HEK293 (cell line): Measurements from ENCODE around the gene MORN1.

Experiments used
- CTCF ChIP-seq: fragments of 450-650 bp; formaldehyde crosslinking; IDR thresholded peaks from 2 replicates; pipeline ENCODE4 v1.5.1; 2016; ENCODE audit warnings: missing biosample characterization, missing genetic modification characterization
- MEIS1 ChIP-seq: sonication (generic); formaldehyde crosslinking; IDR thresholded peaks from 2 replicates; pipeline ENCODE4 v1.8.1; 2022; ENCODE audit warnings: missing genetic modification reagents, mild to moderate bottlenecking, borderline replicate concordance
- MZF1 ChIP-seq: fragments of 450-650 bp; formaldehyde crosslinking; IDR thresholded peaks from 2 replicates; pipeline ENCODE4 v1.5.1; 2017; ENCODE audit warnings: missing biosample characterization, missing genetic modification characterization, borderline replicate concordance
- SP7 ChIP-seq: fragments of 450-650 bp; formaldehyde crosslinking; IDR thresholded peaks from 2 replicates; pipeline ENCODE4 v1.5.1; 2016; ENCODE audit warnings: missing biosample characterization, missing genetic modification characterization
- ZBTB26 ChIP-seq: fragments of 450-650 bp; formaldehyde crosslinking; optimal IDR thresholded peaks from 2 replicates; pipeline ENCODE3; 2016; ENCODE audit warnings: missing biosample characterization, mild to moderate bottlenecking, missing genetic modification characterization
- ZBTB7A ChIP-seq: fragments of 450-650 bp; formaldehyde crosslinking; IDR thresholded peaks from 2 replicates; pipeline ENCODE4 v1.5.1; 2016; ENCODE audit warnings: low read depth, missing biosample characterization, missing genetic modification characterization
- ZNF146 ChIP-seq: fragments of 450-650 bp; formaldehyde crosslinking; IDR thresholded peaks from 2 replicates; pipeline ENCODE4 v1.5.1; 2016; ENCODE audit warnings: missing biosample characterization, missing genetic modification characterization
- ZNF18 ChIP-seq: fragments of 450-650 bp; formaldehyde crosslinking; IDR thresholded peaks from 2 replicates; pipeline ENCODE4 v1.5.1; 2016; ENCODE audit warnings: missing biosample characterization, missing genetic modification characterization
- ZNF23 ChIP-seq: fragments of 450-650 bp; formaldehyde crosslinking; IDR thresholded peaks from 2 replicates; pipeline ENCODE4 v1.5.1; 2016; ENCODE audit warnings: missing biosample characterization, missing genetic modification characterization, borderline replicate concordance
- ZNF274 ChIP-seq, 2 experiments: fragments of 200-500 bp in 1 of 2; fragments of 450-650 bp in 1 of 2; sonication (Bioruptor generic) in 1 of 2; formaldehyde crosslinking in 1 of 2; IDR thresholded peaks; 2 replicates each; pipeline versions ENCODE4 v1.5.1 to v1.6.1; 2014 to 2016; ENCODE audit warnings: borderline replicate concordance in 1 of 2, inconsistent platforms in 1 of 2, low read length in 1 of 2, missing biosample characterization in 1 of 2, missing genetic modification characterization in 1 of 2
- ZNF521 ChIP-seq: fragments of 450-650 bp; formaldehyde crosslinking; IDR thresholded peaks from 2 replicates; pipeline ENCODE4 v1.5.1; 2017; ENCODE audit warnings: missing biosample characterization, mild to moderate bottlenecking, missing genetic modification characterization
- ZNF600 ChIP-seq: fragments of 450-650 bp; formaldehyde crosslinking; IDR thresholded peaks from 2 replicates; pipeline ENCODE4 v1.5.1; 2016; ENCODE audit warnings: missing biosample characterization, missing genetic modification characterization
- ZNF677 ChIP-seq: fragments of 450-650 bp; IDR thresholded peaks from 2 replicates; pipeline ENCODE4 v1.5.0; 2018; ENCODE audit warnings: missing biosample characterization, mild to moderate bottlenecking, missing genetic modification characterization, moderate library complexity
- ZNF792 ChIP-seq: fragments of 450-650 bp; formaldehyde crosslinking; IDR thresholded peaks from 2 replicates; pipeline ENCODE4 v1.5.1; 2016; ENCODE audit warnings: missing biosample characterization, missing genetic modification characterization

GRCh38 chr1:2382621-2383361 lies 8.6 kb downstream of the MORN1 start:
- TF ChIP-seq CTCF (tag by site-specific recombination) (peak; percentile 72), ZNF792 (tag by site-specific recombination) (no peak), ZNF600 (tag by site-specific recombination) (no peak), ZNF146 (tag by site-specific recombination) (no peak), MEIS1 (no peak), ZBTB26 (tag by site-specific recombination) (no peak), ZBTB7A (tag by site-specific recombination) (no peak), ZNF274 (IDR thresholded peaks at IDR 0.05; ENCODE audit: low read length) (no peak), ZNF274 (tag by site-specific recombination; IDR thresholded peaks at IDR 0.05; ENCODE audit: borderline replicate concordance) (no peak), ZNF23 (tag by site-specific recombination) (no peak), SP7 (tag by site-specific recombination) (no peak), MZF1 (no peak), ZNF521 (no peak), ZNF18 (tag by site-specific recombination) (no peak), ZNF677 (tag by site-specific recombination) (no peak)
